PC-9 (cell line): Measurements from ENCODE around the gene CHN1. TPM values are rescaled to one million over a fixed set of nuclear protein-coding genes. Genes with fewer than 3 reads are reported as not detected.
A peak's percentile ranks its signal among the peaks of the same experiment; 100 is the strongest.

Source experiments
- BruUV-seq: library from RNA; stranded (reverse); fragments of 400-500 nt; replicated peaks from 2 replicates; lab custom pipeline; 2021; lab: Mats Ljungman, UMichigan
- CTCF ChIA-PET: fragments of 300-600 bp; sonication (Branson Sonifier 250); formaldehyde crosslinking; loops from one replicate; lab custom pipeline; 2022; ENCODE audit warnings: antibody characterized with exemption; lab: Charles Lee
- POLR2A ChIA-PET: fragments of 300-600 bp; sonication (Branson Sonifier 250); formaldehyde crosslinking; loops from one replicate; lab custom pipeline; 2022; ENCODE audit warnings: antibody characterized with exemption; ENCODE audit not compliant: unreplicated experiment; lab: Charles Lee
- DNase-seq, 2 experiments: peaks; one replicate each; pipeline versions ENCODE4 v3.0.0 to v3.0.0-alpha.2; 2015 to 2022; ENCODE audit warnings: mixed read lengths in 1 of 2
- H2AFZ ChIP-seq: fragments of 200-600 bp; sonication (generic); 2 replicates; pipeline ENCODE4 v1.8.1; 2017; ENCODE audit warnings: antibody characterized with exemption
- H3F3A ChIP-seq: fragments of 200-600 bp; sonication (generic); 2 replicates; pipeline ENCODE4 v1.8.1; 2017; ENCODE audit warnings: antibody characterized with exemption, mild to moderate bottlenecking, low read depth; ENCODE audit not compliant: insufficient read depth
- H3K27ac ChIP-seq: fragments of 200-600 bp; sonication (generic); 2 replicates; pipeline ENCODE4 v1.6.1; 2016; ENCODE audit warnings: mixed run types
- H3K27me3 ChIP-seq: fragments of 200-600 bp; sonication (generic); 2 replicates; pipeline ENCODE4 v1.6.1; 2016; ENCODE audit warnings: low read depth, mixed run types; ENCODE audit not compliant: insufficient read depth
- H3K36me3 ChIP-seq: fragments of 200-600 bp; sonication (generic); 2 replicates; pipeline ENCODE4 v1.6.1; 2016; ENCODE audit warnings: low read depth, mixed run types
- H3K4me1 ChIP-seq: fragments of 200-600 bp; sonication (generic); replicated peaks from 2 replicates; pipeline ENCODE4 v1.6.1; 2016; ENCODE audit warnings: mixed run types; ENCODE audit not compliant: insufficient read depth
- H3K4me2 ChIP-seq: fragments of 200-600 bp; sonication (generic); 2 replicates; pipeline ENCODE4 v1.6.1; 2017; ENCODE audit warnings: mixed run types
- H3K4me3 ChIP-seq: fragments of 200-600 bp; sonication (generic); 2 replicates; pipeline ENCODE4 v1.6.1; 2016; ENCODE audit warnings: mixed run types
- H3K79me2 ChIP-seq: fragments of 200-600 bp; sonication (generic); 2 replicates; pipeline ENCODE4 v1.6.1; 2017; ENCODE audit warnings: low read depth, mixed run types
- H3K9me2 ChIP-seq: fragments of 200-600 bp; sonication (generic); 2 replicates; pipeline ENCODE4 v1.8.1; 2017; ENCODE audit warnings: mild to moderate bottlenecking; ENCODE audit not compliant: insufficient read depth
- H3K9me3 ChIP-seq: fragments of 200-600 bp; sonication (generic); 2 replicates; pipeline ENCODE4 v1.8.1; 2016; ENCODE audit warnings: low read depth; ENCODE audit not compliant: insufficient read depth
- H4K20me1 ChIP-seq: fragments of 200-600 bp; sonication (generic); 2 replicates; pipeline ENCODE4 v1.8.1; 2017; ENCODE audit not compliant: insufficient read depth
- EZH2 ChIP-seq: fragments of 200-600 bp; sonication (generic); IDR thresholded peaks from 2 replicates; pipeline ENCODE4 v1.8.0; 2017; ENCODE audit warnings: antibody characterized with exemption, low read depth
- intact Hi-C: fragments of 100-400 bp; cut with micrococcal nuclease; formaldehyde crosslinking; loops from one replicate; pipeline ENCODE4 v1.10.0; 2022; ENCODE audit not compliant: unreplicated experiment
- total RNA-seq: library from RNA; stranded (reverse); gene quantifications from 2 replicates; pipeline ENCODE4 v1.2.3, GENCODE V29; 2021
- TF ChIP-seq, protein P1 (sequence below): fragments of 200-600 bp; sonication (generic); conservative IDR thresholded peaks from 2 replicates; pipeline ENCODE4 v1.6.1; 2017; ENCODE audit warnings: mixed run types, antibody characterized with exemption, mild to moderate bottlenecking, moderate library complexity

Gene CHN1
- total RNA-seq, 1 experiment from 2014 or later: 14.0 TPM

DNA sequence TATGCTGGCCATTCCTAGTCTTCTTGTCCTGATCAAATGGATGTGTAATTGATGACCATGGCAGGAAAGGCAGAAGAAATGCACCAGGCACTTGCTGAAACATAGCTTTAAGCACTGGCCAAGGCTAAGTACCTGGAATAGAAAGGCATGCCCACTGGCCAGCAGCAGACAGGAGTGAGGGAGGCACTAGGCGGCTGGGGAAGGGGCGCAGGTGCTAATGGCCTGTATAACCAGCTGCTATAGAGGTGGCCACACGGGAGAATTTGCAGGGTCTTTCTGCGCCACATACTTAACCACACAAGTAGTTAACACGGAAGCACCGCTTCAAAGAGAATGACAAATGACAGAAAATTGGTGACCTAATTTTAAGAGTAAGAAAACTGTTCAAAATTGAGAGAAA lies 174.6 kb downstream of the CHN1 start:
- no TSS peak for BruUV-seq
- POLR2A ChIA-PET: no interaction called here
- no peak overlapping the region for H3K4me3 ChIP-seq

DNA sequence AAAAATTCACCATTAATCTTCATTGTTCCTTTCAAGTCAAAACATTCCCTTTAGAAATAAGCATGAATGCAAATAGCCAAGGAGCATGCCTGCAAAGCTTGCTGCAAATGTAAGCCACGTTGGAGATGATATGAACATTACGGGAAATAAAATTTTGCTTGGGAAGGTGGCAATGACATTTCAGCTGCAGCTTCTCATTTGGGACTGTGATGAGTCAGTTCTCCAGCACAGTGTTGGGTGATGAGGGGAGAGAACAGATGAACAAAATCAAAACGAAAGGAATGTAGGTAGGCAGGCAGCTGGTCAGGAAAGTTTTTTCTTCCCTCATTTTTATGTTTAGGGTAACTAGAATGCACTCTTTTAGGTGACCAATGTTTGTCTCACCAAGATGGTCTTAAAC lies 175.6 kb downstream of the CHN1 start:
- H3K36me3 ChIP-seq: no peaks in the 10 kb centered on the region
- no TSS peak for BruUV-seq
- H3K4me3 ChIP-seq: no peak overlapping the region
- DNase-seq: no peak
- no peaks in the 10 kb centered on the region for H3K9me2 ChIP-seq
- TF ChIP-seq EZH2: no peak
- TF ChIP-seq, protein P1, sequence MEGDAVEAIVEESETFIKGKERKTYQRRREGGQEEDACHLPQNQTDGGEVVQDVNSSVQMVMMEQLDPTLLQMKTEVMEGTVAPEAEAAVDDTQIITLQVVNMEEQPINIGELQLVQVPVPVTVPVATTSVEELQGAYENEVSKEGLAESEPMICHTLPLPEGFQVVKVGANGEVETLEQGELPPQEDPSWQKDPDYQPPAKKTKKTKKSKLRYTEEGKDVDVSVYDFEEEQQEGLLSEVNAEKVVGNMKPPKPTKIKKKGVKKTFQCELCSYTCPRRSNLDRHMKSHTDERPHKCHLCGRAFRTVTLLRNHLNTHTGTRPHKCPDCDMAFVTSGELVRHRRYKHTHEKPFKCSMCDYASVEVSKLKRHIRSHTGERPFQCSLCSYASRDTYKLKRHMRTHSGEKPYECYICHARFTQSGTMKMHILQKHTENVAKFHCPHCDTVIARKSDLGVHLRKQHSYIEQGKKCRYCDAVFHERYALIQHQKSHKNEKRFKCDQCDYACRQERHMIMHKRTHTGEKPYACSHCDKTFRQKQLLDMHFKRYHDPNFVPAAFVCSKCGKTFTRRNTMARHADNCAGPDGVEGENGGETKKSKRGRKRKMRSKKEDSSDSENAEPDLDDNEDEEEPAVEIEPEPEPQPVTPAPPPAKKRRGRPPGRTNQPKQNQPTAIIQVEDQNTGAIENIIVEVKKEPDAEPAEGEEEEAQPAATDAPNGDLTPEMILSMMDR: no peak
- H3K79me2 ChIP-seq: no peaks in the 10 kb centered on the region
- intact Hi-C loops: loop anchor here (5.0 kb wide), 1 partner anchor 143 kb away; no protein-coding TSS in a partner anchor
- H3K4me1 ChIP-seq: peaks cover 41% of the 10 kb centered on the region
- POLR2A ChIA-PET: no interaction called here
- no peaks in the 10 kb centered on the region for H3K27me3 ChIP-seq
- H3K9me3 ChIP-seq: no peaks in the 10 kb centered on the region
- H3K4me2 ChIP-seq: no peak overlapping the region
- H4K20me1 ChIP-seq: no peaks in the 10 kb centered on the region
- H3K27ac ChIP-seq: no peak overlapping the region
- CTCF ChIA-PET: no interaction called here
- H2AFZ ChIP-seq: no peak overlapping the region
- H3F3A ChIP-seq: peaks cover 18% of the 10 kb centered on the region

More for the DNA sequence above, 174.6 kb downstream of the CHN1 start:
- no peak overlapping the region for H2AFZ ChIP-seq
- CTCF ChIA-PET: no interaction called here
- H3F3A ChIP-seq: peaks cover 18% of the 10 kb centered on the region
- intact Hi-C loops: no loop called here
- peaks cover 40% of the 10 kb centered on the region for H3K4me1 ChIP-seq
- no peaks in the 10 kb centered on the region for H3K9me3 ChIP-seq
- TF ChIP-seq EZH2: no peak
- TF ChIP-seq, protein P1: no peak
- DNase-seq: no peak
- H4K20me1 ChIP-seq: no peaks in the 10 kb centered on the region
- no peaks in the 10 kb centered on the region for H3K27me3 ChIP-seq
- no peak overlapping the region for H3K4me2 ChIP-seq
- no peak overlapping the region for H3K27ac ChIP-seq
- no peaks in the 10 kb centered on the region for H3K36me3 ChIP-seq
- H3K9me2 ChIP-seq: no peaks in the 10 kb centered on the region
- no peaks in the 10 kb centered on the region for H3K79me2 ChIP-seq

DNA sequence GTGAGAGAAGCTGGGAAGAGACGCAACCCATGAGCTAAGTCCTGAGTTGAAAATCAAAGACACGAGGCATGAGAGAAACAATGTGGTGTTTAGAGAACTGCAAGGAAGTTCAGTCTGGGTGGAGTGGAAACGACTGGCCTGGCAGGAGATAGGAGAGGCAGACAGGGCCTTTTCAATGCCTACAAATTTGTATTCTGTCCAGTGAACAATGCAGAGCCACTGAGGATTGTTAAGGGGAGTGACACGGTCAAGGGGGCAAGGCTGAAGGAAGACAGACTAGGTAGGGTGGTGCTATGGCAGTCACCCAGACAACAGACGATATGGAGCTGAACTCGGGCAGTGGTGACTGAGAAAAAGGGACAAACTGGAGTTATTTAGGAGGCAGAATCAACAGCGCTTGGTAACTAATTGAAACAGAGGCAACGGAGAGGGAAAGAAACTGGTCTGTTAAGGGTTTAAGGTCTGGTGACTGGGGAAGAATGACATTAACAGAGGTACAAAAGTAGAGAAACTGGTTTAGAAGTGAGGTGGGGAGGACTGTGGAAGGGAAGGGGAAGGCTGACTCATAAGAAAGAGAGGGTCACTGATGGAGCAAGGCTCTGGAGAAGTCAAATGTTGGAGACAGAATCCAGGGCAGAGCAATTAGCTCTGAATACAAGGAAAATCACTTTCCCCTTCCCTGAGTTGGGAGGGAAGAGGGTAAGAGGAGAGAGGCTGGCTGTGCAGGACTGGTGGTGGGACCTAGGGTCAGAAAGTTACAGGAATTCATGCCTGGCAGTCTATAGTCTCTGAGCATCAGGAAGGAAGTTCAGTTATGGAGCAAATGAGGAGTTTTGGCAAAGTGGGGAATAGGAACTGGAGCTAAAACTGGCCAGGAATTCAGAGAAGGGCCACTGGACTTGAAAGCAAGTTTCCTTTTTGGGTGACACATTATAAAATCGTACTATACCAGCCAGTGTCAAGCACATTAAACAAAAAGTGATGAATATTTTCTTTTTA lies 177.5 kb downstream of the CHN1 start:
- Histone ChIP-seq H2AFZ (peak overlapping the region; percentile 79), H3K27ac (peak overlapping the region; percentile 69), H3K9me3 (no peaks in the 10 kb centered on the region), H3K4me2 (peak overlapping the region; percentile 70), H3K9me2 (no peaks in the 10 kb centered on the region), H3F3A (peaks cover 18% of the 10 kb centered on the region), H3K36me3 (no peaks in the 10 kb centered on the region), H3K27me3 (no peaks in the 10 kb centered on the region), H3K79me2 (no peaks in the 10 kb centered on the region), H4K20me1 (no peaks in the 10 kb centered on the region), H3K4me1 (peaks cover 41% of the 10 kb centered on the region), H3K4me3 (peak overlapping the region; percentile 31; the same call in 1 of the 2 replicates)
- CTCF ChIA-PET: interaction anchor here (0.8 to 1.1 kb wide), 4 partner anchors 9 to 309 kb away, joined by 3 to 6 read pairs (median 4); no protein-coding TSS in a partner anchor
- TSS peak; percentile 78 for BruUV-seq
- TF ChIP-seq, protein P1: no peak
- no peak for TF ChIP-seq EZH2
- peak; percentile 62 to 91 for DNase-seq
- intact Hi-C loops: loop anchor here (1.0 to 5.0 kb wide), 3 partner anchors 9 to 145 kb away; no protein-coding TSS in a partner anchor
- POLR2A ChIA-PET: interaction anchor here (0.5 to 0.8 kb wide), 4 partner anchors 20 to 145 kb away, joined by 3 to 11 read pairs (median 6); no protein-coding TSS in a partner anchor
